OCI-LY1 (cell line): Measurements from ENCODE around the gene LRRC56.

Experiments
- H2AFZ ChIP-seq: fragments of 200-600 bp; sonication (generic), shearing (Covaris generic); 2 replicates; pipeline ENCODE4 v1.6.0; 2014; ENCODE audit warnings: antibody characterized with exemption, mild to moderate bottlenecking, low read length
- H3F3A ChIP-seq: fragments of 200-600 bp; sonication (generic), shearing (Covaris generic); 2 replicates; pipeline ENCODE4 v1.6.0; 2014; ENCODE audit warnings: mild to moderate bottlenecking, antibody characterized with exemption, low read length, moderate library complexity; ENCODE audit not compliant: insufficient read depth
- H3K27ac ChIP-seq: fragments of 200-600 bp; sonication (generic); 2 replicates; pipeline ENCODE4 v1.5.1; 2014; ENCODE audit warnings: low read length, mixed run types, mild to moderate bottlenecking, low read depth; ENCODE audit not compliant: poor library complexity, severe bottlenecking
- H3K27me3 ChIP-seq: fragments of 200-600 bp; sonication (generic); 2 replicates; pipeline ENCODE4 v1.6.0; 2014; ENCODE audit warnings: antibody characterized with exemption, mild to moderate bottlenecking, low read length, moderate library complexity; ENCODE audit not compliant: insufficient read depth
- H3K36me3 ChIP-seq: fragments of 200-600 bp; sonication (generic); 2 replicates; pipeline ENCODE4 v1.6.1; 2014; ENCODE audit warnings: mild to moderate bottlenecking, antibody characterized with exemption, low read length, moderate library complexity, mixed read lengths; ENCODE audit not compliant: insufficient read depth
- H3K4me1 ChIP-seq: fragments of 200-600 bp; sonication (generic); 2 replicates; pipeline ENCODE4 v1.5.1; 2014; ENCODE audit warnings: mild to moderate bottlenecking, low read length, moderate library complexity; ENCODE audit not compliant: insufficient read depth, severe bottlenecking
- H3K4me2 ChIP-seq: fragments of 200-600 bp; sonication (generic), shearing (Covaris generic); 2 replicates; pipeline ENCODE4 v1.6.1; 2014; ENCODE audit warnings: low read length
- H3K4me3 ChIP-seq: fragments of 200-600 bp; sonication (generic); 2 replicates; pipeline ENCODE4 v1.5.1; 2014; ENCODE audit warnings: low read length, low read depth, mild to moderate bottlenecking, mixed read lengths; ENCODE audit not compliant: poor library complexity, severe bottlenecking
- H3K79me2 ChIP-seq: fragments of 200-600 bp; shearing (Covaris generic); 2 replicates; pipeline ENCODE4 v1.6.1; 2016; ENCODE audit warnings: mixed run types, low read length, mixed read lengths; ENCODE audit not compliant: insufficient read depth
- H3K9ac ChIP-seq: fragments of 200-600 bp; sonication (generic), shearing (Covaris generic); 2 replicates; pipeline ENCODE4 v1.6.1; 2014; ENCODE audit warnings: mild to moderate bottlenecking, low read length, mixed read lengths
- H3K9me2 ChIP-seq: fragments of 200-600 bp; sonication (generic), shearing (Covaris generic); 2 replicates; pipeline ENCODE4 v1.6.1; 2014; ENCODE audit warnings: low read depth, mild to moderate bottlenecking, low read length, mixed read lengths
- H3K9me3 ChIP-seq: fragments of 200-600 bp; shearing (Covaris generic); 2 replicates; pipeline ENCODE4 v1.6.1; 2014; ENCODE audit warnings: low read length, mixed read lengths
- H4K20me1 ChIP-seq: fragments of 200-600 bp; sonication (generic), shearing (Covaris generic); 2 replicates; pipeline ENCODE4 v1.6.0; 2016; ENCODE audit warnings: mild to moderate bottlenecking, low read length; ENCODE audit not compliant: insufficient read depth
- CTCF ChIP-seq: fragments of 200-600 bp; sonication (generic), shearing (Covaris generic); IDR thresholded peaks from 2 replicates; pipeline ENCODE4 v1.5.1; 2017; ENCODE audit warnings: mild to moderate bottlenecking, antibody characterized with exemption, low read length, moderate library complexity, mixed read lengths
- EZH2 ChIP-seq: fragments of 200-600 bp; sonication (generic), shearing (Covaris generic); IDR thresholded peaks from 2 replicates; pipeline ENCODE4 v1.8.0; 2017; ENCODE audit warnings: borderline replicate concordance, mixed run types, mild to moderate bottlenecking, antibody characterized with exemption, low read length, moderate library complexity, mixed read lengths

The LRRC56 gene

GRCh38 chr11:528166-528814 lies 9.0 kb upstream of the LRRC56 start:
- Histone ChIP-seq H3K27ac (no peak overlapping the region), H4K20me1 (no peaks in the 10 kb centered on the region), H3K9ac (no peak overlapping the region), H3F3A (no peaks in the 10 kb centered on the region), H3K9me2 (no peaks in the 10 kb centered on the region), H2AFZ (no peak overlapping the region), H3K36me3 (peaks cover 16% of the 10 kb centered on the region), H3K27me3 (no peaks in the 10 kb centered on the region), H3K9me3 (no peaks in the 10 kb centered on the region), H3K4me2 (no peak overlapping the region), H3K4me3 (no peak overlapping the region), H3K4me1 (no peaks in the 10 kb centered on the region), H3K79me2 (no peaks in the 10 kb centered on the region)
- TF ChIP-seq EZH2, result no peak
- no peak for TF ChIP-seq CTCF

GRCh38 chr11:528815-529727 lies 8.3 kb upstream of the LRRC56 start:
- H3K9me3 ChIP-seq, result no peaks in the 10 kb centered on the region
- no peak overlapping the region for H3K4me3 ChIP-seq
- H3K79me2 ChIP-seq, result no peaks in the 10 kb centered on the region
- no peaks in the 10 kb centered on the region for H3K27me3 ChIP-seq
- H3K9me2 ChIP-seq, result no peaks in the 10 kb centered on the region
- no peaks in the 10 kb centered on the region for H4K20me1 ChIP-seq
- no peak overlapping the region for H3K9ac ChIP-seq
- H3K36me3 ChIP-seq, result peaks cover 16% of the 10 kb centered on the region
- no peak for TF ChIP-seq CTCF
- no peak for TF ChIP-seq EZH2
- no peak overlapping the region for H3K27ac ChIP-seq
- no peaks in the 10 kb centered on the region for H3F3A ChIP-seq
- H2AFZ ChIP-seq, result no peak overlapping the region
- peaks cover under 1% of the 10 kb centered on the region for H3K4me1 ChIP-seq
- no peak overlapping the region for H3K4me2 ChIP-seq

GRCh38 chr11:529728-530411 lies 7.5 kb upstream of the LRRC56 start:
- TF ChIP-seq CTCF (no peak), EZH2 (no peak)
- Histone ChIP-seq H3F3A (no peaks in the 10 kb centered on the region), H4K20me1 (no peaks in the 10 kb centered on the region), H3K9me2 (no peaks in the 10 kb centered on the region), H3K27me3 (no peaks in the 10 kb centered on the region), H3K9ac (no peak overlapping the region), H3K27ac (no peak overlapping the region), H2AFZ (no peak overlapping the region), H3K4me2 (no peak overlapping the region), H3K9me3 (no peaks in the 10 kb centered on the region), H3K36me3 (peaks cover 16% of the 10 kb centered on the region), H3K4me1 (peaks cover 6% of the 10 kb centered on the region), H3K79me2 (no peaks in the 10 kb centered on the region), H3K4me3 (no peak overlapping the region)
